Measurements from ENCODE around the gene TMEM221.
A peak's percentile ranks its signal among the peaks of the same experiment; 100 is the strongest.
"Not testable (repeated sequence)": the region's sequence is repeated elsewhere in the genome, so short reads cannot be mapped to it uniquely, and the experiment has no call there.

The TMEM221 gene

GRCh38 chr19:17487284-17488121, 39.0 kb upstream of the TMEM221 start:
- no peaks in the 10 kb centered on the region for H3K27me3 ChIP-seq (ENCODE audit: control insufficient read depth in 5 of 5, insufficient read depth in 4 of 5, low read length in 5 of 5)
- H3K36me3 ChIP-seq (ENCODE audit: control insufficient read depth in 5 of 5, insufficient read depth in 5 of 5, low read length in 5 of 5) = peaks cover 0 to 37% (median 17%) of the 10 kb centered on the region in 5 donors
- H3K9me3 ChIP-seq (ENCODE audit: control insufficient read depth in 5 of 5, low read length in 5 of 5) = no peaks in the 10 kb centered on the region
- peak overlapping the region in 1 of 5 donors; percentile 69 for H3K9ac ChIP-seq (ENCODE audit: low read length in 5 of 5)
- H3K4me3 ChIP-seq (ENCODE audit: low read depth in 1 of 5, low read length in 5 of 5) = no peak overlapping the region
- H3K27ac ChIP-seq (ENCODE audit: low read depth, low read length) = peak overlapping the region; percentile 74
- peaks cover 4 to 43% (median 24%) of the 10 kb centered on the region in 5 donors for H3K4me1 ChIP-seq (ENCODE audit: control insufficient read depth in 5 of 5, insufficient read depth in 5 of 5, low read length in 5 of 5)

DNA sequence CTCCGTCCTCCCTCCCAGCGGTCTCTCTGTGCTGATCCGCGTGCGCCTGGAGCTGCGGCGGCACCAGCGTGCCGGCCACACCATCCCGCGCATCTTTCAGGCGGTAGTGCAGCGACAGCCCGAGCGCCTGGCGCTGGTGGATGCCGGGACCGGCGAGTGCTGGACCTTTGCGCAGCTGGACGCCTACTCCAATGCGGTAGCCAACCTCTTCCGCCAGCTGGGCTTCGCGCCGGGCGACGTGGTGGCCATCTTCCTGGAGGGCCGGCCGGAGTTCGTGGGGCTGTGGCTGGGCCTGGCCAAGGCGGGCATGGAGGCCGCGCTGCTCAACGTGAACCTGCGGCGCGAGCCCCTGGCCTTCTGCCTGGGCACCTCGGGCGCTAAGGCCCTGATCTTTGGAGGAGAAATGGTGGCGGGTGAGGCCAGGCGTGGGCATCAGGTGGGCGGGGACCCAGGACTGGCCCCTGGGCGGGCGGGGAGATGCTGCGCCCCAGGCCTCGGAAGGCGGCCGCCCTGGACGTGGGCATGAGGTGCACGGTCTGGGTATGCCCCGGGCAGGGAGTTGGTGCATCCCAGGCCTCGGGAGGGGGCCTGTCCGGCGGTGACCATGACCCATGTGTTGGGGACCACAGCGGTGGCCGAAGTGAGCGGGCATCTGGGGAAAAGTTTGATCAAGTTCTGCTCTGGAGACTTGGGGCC, 38.2 kb upstream of the TMEM221 start:
- Histone ChIP-seq H3K9me3 (ENCODE audit: control insufficient read depth in 5 of 5, low read length in 5 of 5) (no peaks in the 10 kb centered on the region), H3K27me3 (ENCODE audit: control insufficient read depth in 5 of 5, insufficient read depth in 4 of 5, low read length in 5 of 5) (no peaks in the 10 kb centered on the region), H3K4me3 (ENCODE audit: low read depth in 1 of 5, low read length in 5 of 5) (no peak overlapping the region), H3K27ac (ENCODE audit: low read depth, low read length) (no peak overlapping the region), H3K9ac (ENCODE audit: low read length in 5 of 5) (peak overlapping the region in 1 of 5 donors; percentile 35), H3K4me1 (ENCODE audit: control insufficient read depth in 5 of 5, insufficient read depth in 5 of 5, low read length in 5 of 5) (peaks cover 4 to 44% (median 27%) of the 10 kb centered on the region in 5 donors), H3K36me3 (ENCODE audit: control insufficient read depth in 5 of 5, insufficient read depth in 5 of 5, low read length in 5 of 5) (peaks cover 0 to 37% (median 17%) of the 10 kb centered on the region in 5 donors)

DNA sequence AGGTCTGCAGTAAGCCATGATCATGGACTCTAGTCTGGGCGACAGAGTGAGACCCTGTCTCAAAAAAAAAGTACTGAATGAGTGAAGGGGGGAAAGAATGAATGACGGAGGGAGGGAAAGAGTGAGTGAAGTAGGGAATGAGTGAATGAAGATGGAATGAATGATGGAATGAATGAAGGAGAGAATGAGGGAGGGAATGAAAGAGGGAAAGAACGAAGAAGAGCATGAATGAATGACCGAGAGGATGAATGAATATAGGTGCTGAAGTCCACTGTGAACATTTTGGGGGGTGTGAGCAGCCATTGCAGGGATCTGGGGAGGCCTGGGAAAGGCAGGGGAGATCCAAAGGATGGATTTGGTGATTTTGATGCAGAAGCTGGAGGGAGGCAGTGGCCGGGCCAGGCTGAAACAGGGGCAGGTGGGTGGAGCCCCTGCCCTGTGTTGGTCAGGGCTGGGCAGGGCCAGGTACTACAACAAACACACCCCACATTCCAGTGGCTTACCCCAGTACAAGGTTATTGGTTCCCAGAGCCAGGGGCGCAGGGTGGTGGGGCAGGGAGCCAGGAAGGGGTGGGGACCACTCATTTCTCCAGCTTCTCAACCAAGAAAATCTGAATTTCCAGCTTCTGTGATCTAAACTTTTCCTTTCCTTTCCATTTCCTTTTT, 36.2 kb upstream of the TMEM221 start:
- Histone ChIP-seq H3K9ac (ENCODE audit: low read length in 5 of 5) (no peak overlapping the region), H3K4me1 (ENCODE audit: control insufficient read depth in 5 of 5, insufficient read depth in 5 of 5, low read length in 5 of 5) (peaks cover 5 to 44% (median 34%) of the 10 kb centered on the region in 5 donors), H3K36me3 (ENCODE audit: control insufficient read depth in 5 of 5, insufficient read depth in 5 of 5, low read length in 5 of 5) (peaks cover 0 to 35% (median 17%) of the 10 kb centered on the region in 5 donors)

GRCh38 chr19:17483605-17484002, 35.1 kb upstream of the TMEM221 start:
- H3K27me3 ChIP-seq (ENCODE audit: control insufficient read depth in 5 of 5, insufficient read depth in 4 of 5, low read length in 5 of 5) = no peaks in the 10 kb centered on the region
- H3K4me3 ChIP-seq (ENCODE audit: low read depth in 1 of 5, low read length in 5 of 5) = no peak overlapping the region
- H3K4me1 ChIP-seq (ENCODE audit: control insufficient read depth in 5 of 5, insufficient read depth in 5 of 5, low read length in 5 of 5) = peaks cover 3 to 35% (median 29%) of the 10 kb centered on the region in 5 donors
- H3K27ac ChIP-seq (ENCODE audit: low read depth, low read length) = no peak overlapping the region
- H3K9ac ChIP-seq (ENCODE audit: low read length in 5 of 5) = no peak overlapping the region
- no peaks in the 10 kb centered on the region for H3K9me3 ChIP-seq (ENCODE audit: control insufficient read depth in 5 of 5, low read length in 5 of 5)
- H3K36me3 ChIP-seq (ENCODE audit: control insufficient read depth in 5 of 5, insufficient read depth in 5 of 5, low read length in 5 of 5) = peaks cover 0 to 28% (median 15%) of the 10 kb centered on the region in 5 donors

More for the DNA sequence above, 36.2 kb upstream of the TMEM221 start:
- Histone ChIP-seq H3K4me3 (ENCODE audit: low read depth in 1 of 5, low read length in 5 of 5) (no peak overlapping the region), H3K27ac (ENCODE audit: low read depth, low read length) (no peak overlapping the region), H3K9me3 (ENCODE audit: control insufficient read depth in 5 of 5, low read length in 5 of 5) (no peaks in the 10 kb centered on the region), H3K27me3 (ENCODE audit: control insufficient read depth in 5 of 5, insufficient read depth in 4 of 5, low read length in 5 of 5) (no peaks in the 10 kb centered on the region)

DNA sequence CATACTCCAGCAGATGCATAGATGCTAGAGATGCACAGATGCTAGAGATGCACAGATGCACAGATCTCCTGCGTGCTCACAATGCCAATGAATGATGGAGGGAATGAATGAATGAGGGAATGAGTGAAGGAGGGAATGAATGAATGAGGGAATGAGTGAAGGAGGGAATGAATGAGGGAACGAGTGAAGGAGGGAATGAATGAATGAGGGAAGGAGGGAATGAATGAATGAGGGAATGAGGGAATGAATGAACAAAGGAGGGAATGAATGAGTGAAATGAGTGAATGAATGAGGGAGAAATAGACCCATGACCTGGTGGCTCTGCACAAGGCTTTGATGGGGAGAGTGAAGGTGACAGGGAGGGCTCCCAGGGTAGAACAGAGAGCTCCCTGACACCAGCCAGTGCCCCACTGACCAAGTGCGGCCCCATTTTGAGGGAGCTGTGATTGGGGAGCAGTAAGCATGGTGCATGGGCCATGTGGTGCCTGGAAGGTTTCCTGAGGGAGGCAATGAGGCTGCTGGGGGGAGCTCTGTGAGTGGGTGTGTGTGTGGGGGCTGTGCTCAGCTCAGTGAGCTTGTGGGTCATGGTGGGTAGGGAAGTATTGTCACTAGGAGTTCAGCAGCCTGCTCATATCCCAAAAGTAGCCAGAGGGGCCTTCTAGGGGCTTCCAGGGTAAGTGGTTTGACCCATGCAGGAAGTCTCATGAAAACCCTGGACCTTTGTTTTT, 34.6 kb upstream of the TMEM221 start:
- H3K36me3 ChIP-seq (ENCODE audit: control insufficient read depth in 5 of 5, insufficient read depth in 5 of 5, low read length in 5 of 5) = peaks cover 0 to 27% (median 13%) of the 10 kb centered on the region in 5 donors
- no peak overlapping the region for H3K9ac ChIP-seq (ENCODE audit: low read length in 5 of 5)
- no peaks in the 10 kb centered on the region for H3K27me3 ChIP-seq (ENCODE audit: control insufficient read depth in 5 of 5, insufficient read depth in 4 of 5, low read length in 5 of 5)
- peaks cover 3 to 30% (median 24%) of the 10 kb centered on the region in 5 donors for H3K4me1 ChIP-seq (ENCODE audit: control insufficient read depth in 5 of 5, insufficient read depth in 5 of 5, low read length in 5 of 5)
- H3K4me3 ChIP-seq (ENCODE audit: low read depth in 1 of 5, low read length in 5 of 5) = no peak overlapping the region
- H3K9me3 ChIP-seq (ENCODE audit: control insufficient read depth in 5 of 5, low read length in 5 of 5) = no peaks in the 10 kb centered on the region
- H3K27ac ChIP-seq (ENCODE audit: low read depth, low read length) = no peak overlapping the region

- no peaks in the 10 kb centered on the region for H3K9me3 ChIP-seq (ENCODE audit: control insufficient read depth in 5 of 5, low read length in 5 of 5)
- H3K4me3 ChIP-seq (ENCODE audit: low read depth in 1 of 5, low read length in 5 of 5) = no peak overlapping the region
- no peak overlapping the region for H3K27ac ChIP-seq (ENCODE audit: low read depth, low read length)
- H3K9ac ChIP-seq (ENCODE audit: low read length in 5 of 5) = no peak overlapping the region
- H3K36me3 ChIP-seq (ENCODE audit: control insufficient read depth in 5 of 5, insufficient read depth in 5 of 5, low read length in 5 of 5) = peaks cover 0 to 19% (median 7%) of the 10 kb centered on the region in 5 donors
- peaks cover 1 to 22% (median 20%) of the 10 kb centered on the region in 5 donors for H3K4me1 ChIP-seq (ENCODE audit: control insufficient read depth in 5 of 5, insufficient read depth in 5 of 5, low read length in 5 of 5)
- H3K27me3 ChIP-seq (ENCODE audit: control insufficient read depth in 5 of 5, insufficient read depth in 4 of 5, low read length in 5 of 5) = no peaks in the 10 kb centered on the region
Measured at GRCh38 chr19:17481986-17482385, 33.5 kb upstream of the TMEM221 start.

GRCh38 chr19:17479325-17479791, 30.9 kb upstream of the TMEM221 start:
- no peak overlapping the region for H3K4me3 ChIP-seq (ENCODE audit: low read depth in 1 of 5, low read length in 5 of 5)
- H3K9ac ChIP-seq (ENCODE audit: low read length in 5 of 5) = no peak overlapping the region
- H3K4me1 ChIP-seq (ENCODE audit: control insufficient read depth in 5 of 5, insufficient read depth in 5 of 5, low read length in 5 of 5) = peaks cover 8 to 34% (median 30%) of the 10 kb centered on the region in 5 donors
- H3K27me3 ChIP-seq (ENCODE audit: control insufficient read depth in 5 of 5, insufficient read depth in 4 of 5, low read length in 5 of 5) = no peaks in the 10 kb centered on the region
- H3K27ac ChIP-seq (ENCODE audit: low read depth, low read length) = no peak overlapping the region
- peaks cover 0 to 5% (median 3%) of the 10 kb centered on the region in 5 donors for H3K36me3 ChIP-seq (ENCODE audit: control insufficient read depth in 5 of 5, insufficient read depth in 5 of 5, low read length in 5 of 5)
- H3K9me3 ChIP-seq (ENCODE audit: control insufficient read depth in 5 of 5, low read length in 5 of 5) = no peaks in the 10 kb centered on the region

GRCh38 chr19:17475541-17476115, 27.2 kb upstream of the TMEM221 start:
- Histone ChIP-seq H3K9ac (ENCODE audit: low read length in 5 of 5) (peak overlapping the region in 3 of 5 donors; percentile 53 to 72 (median 63)), H3K27ac (ENCODE audit: low read depth, low read length) (peak overlapping the region; percentile 46), H3K9me3 (ENCODE audit: control insufficient read depth in 5 of 5, low read length in 5 of 5) (no peaks in the 10 kb centered on the region), H3K4me1 (ENCODE audit: control insufficient read depth in 5 of 5, insufficient read depth in 5 of 5, low read length in 5 of 5) (peaks cover 8 to 49% (median 38%) of the 10 kb centered on the region in 5 donors), H3K4me3 (ENCODE audit: low read depth in 1 of 5, low read length in 5 of 5) (peak overlapping the region in 3 of 5 donors; percentile 6 to 19 (median 14)), H3K36me3 (ENCODE audit: control insufficient read depth in 5 of 5, insufficient read depth in 5 of 5, low read length in 5 of 5) (peaks cover 0 to 3% (median 0%) of the 10 kb centered on the region in 5 donors), H3K27me3 (ENCODE audit: control insufficient read depth in 5 of 5, insufficient read depth in 4 of 5, low read length in 5 of 5) (no peaks in the 10 kb centered on the region)

- H3K27me3 ChIP-seq (ENCODE audit: control insufficient read depth in 5 of 5, insufficient read depth in 4 of 5, low read length in 5 of 5); H3K9me3 ChIP-seq (ENCODE audit: control insufficient read depth in 5 of 5, low read length in 5 of 5); H3K36me3 ChIP-seq (ENCODE audit: control insufficient read depth in 5 of 5, insufficient read depth in 5 of 5, low read length in 5 of 5): not testable (repeated sequence)
- Histone ChIP-seq H3K27ac (ENCODE audit: low read depth, low read length) (peak overlapping the region; percentile 46), H3K4me3 (ENCODE audit: low read depth in 1 of 5, low read length in 5 of 5) (peak overlapping the region in 1 of 5 donors; percentile 14), H3K9ac (ENCODE audit: low read length in 5 of 5) (peak overlapping the region in 3 of 5 donors; percentile 53 to 72 (median 63)), H3K4me1 (ENCODE audit: control insufficient read depth in 5 of 5, insufficient read depth in 5 of 5, low read length in 5 of 5) (peaks cover 7 to 48% (median 36%) of the 10 kb centered on the region in 5 donors)
Measured at GRCh38 chr19:17475011-17475540, 26.6 kb upstream of the TMEM221 start.

All from subcutaneous abdominal adipose tissue (tissue), 5 donors.